Measurements from ENCODE around the gene CD80.

GRCh38 chr3:119570229-119570628 is 10.8 kb upstream of the CD80 start:
- TF ChIP-seq CTCF (IDR thresholded peaks at IDR 0.05; ENCODE audit: low read depth, low read length), result no peak
- no peak for TF ChIP-seq POLR2A (IDR thresholded peaks at IDR 0.05; ENCODE audit: extremely low read depth, insufficient read length)
- TF ChIP-seq MYC (IDR thresholded peaks at IDR 0.05; ENCODE audit: low read depth, low read length), result no peak
